Daoy (cell line): ENCODE data around the gene PPP2R5B. TPM values are rescaled to one million over a fixed set of nuclear protein-coding genes. Genes with fewer than 3 reads are reported as not detected.
"Not testable (repeated sequence)": the region's sequence is repeated elsewhere in the genome, so short reads cannot be mapped to it uniquely, and the experiment has no call there.

Experiments used
- DNase-seq: peaks from one replicate; pipeline ENCODE4 v3.0.0-alpha.2; 2015; ENCODE audit warnings: low read depth
- total RNA-seq: library from RNA; depleted of rRNA; stranded (reverse); fragments of >200 nt; shearing (Covaris generic); gene quantifications from 2 replicates; pipeline ENCODE4 v1.2.3, GENCODE V29; 2014; rRNA removed

The PPP2R5B gene
- total RNA-seq, 1 experiment from 2014 or later: 7.8 TPM

- no peak for DNase-seq
Observed at GRCh38 chr11:64976651-64977050, 52.2 kb downstream of the PPP2R5B start.

- not testable (repeated sequence) for DNase-seq
Observed at GRCh38 chr11:64983339-64983738, 58.9 kb downstream of the PPP2R5B start.

Other genes with a start within 250 kb of the PPP2R5B start
- gene NRXN2, start 201.5 kb upstream of the PPP2R5B start, total RNA-seq: 0.15 and 20.9 TPM in 2 replicates
- gene RASGRP2, start 180.5 kb upstream of the PPP2R5B start, total RNA-seq: not detected in 2 replicates
- not detected in 2 replicates for gene PYGM, start 164.7 kb upstream of the PPP2R5B start, total RNA-seq
- 99.7 and 151 TPM in 2 replicates for gene SF1, start 146.1 kb upstream of the PPP2R5B start, total RNA-seq
- gene MAP4K2, start 121.5 kb upstream of the PPP2R5B start, total RNA-seq: 6.7 and 10.4 TPM in 2 replicates
- gene MEN1, start 114.1 kb upstream of the PPP2R5B start, total RNA-seq: 14.0 and 15.0 TPM in 2 replicates
- gene CDC42BPG, start 80.0 kb upstream of the PPP2R5B start, total RNA-seq: 0.06 and 0.15 TPM in 2 replicates
- gene EHD1, start 46.1 kb upstream of the PPP2R5B start, total RNA-seq: 27.0 and 35.6 TPM in 2 replicates
- 8.2 and 11.1 TPM in 2 replicates for gene ATG2A, start 7.5 kb upstream of the PPP2R5B start, total RNA-seq
- gene GPHA2, start 11.2 kb downstream of the PPP2R5B start, total RNA-seq: not detected in 2 replicates
- not detected in 2 replicates for gene MAJIN, start 47.4 kb downstream of the PPP2R5B start, total RNA-seq
- gene BATF2, start 72.3 kb downstream of the PPP2R5B start, total RNA-seq: 0.51 TPM in 1 of 2 replicates, not detected in the other
- 83.4 and 194 TPM in 2 replicates for gene ARL2, start 89.5 kb downstream of the PPP2R5B start, total RNA-seq
- gene SNX15, start 102.8 kb downstream of the PPP2R5B start, total RNA-seq: 15.8 and 17.9 TPM in 2 replicates
- 10.8 and 17.0 TPM in 2 replicates for gene SAC3D1, start 116.5 kb downstream of the PPP2R5B start, total RNA-seq
- not detected in 2 replicates for gene NAALADL1, start 133.9 kb downstream of the PPP2R5B start, total RNA-seq
- 75.2 and 77.1 TPM in 2 replicates for gene CDCA5, start 159.4 kb downstream of the PPP2R5B start, total RNA-seq
- 36.6 and 52.9 TPM in 2 replicates for gene ZFPL1, start 159.5 kb downstream of the PPP2R5B start, total RNA-seq
- 333 and 361 TPM in 2 replicates for gene VPS51, start 171.5 kb downstream of the PPP2R5B start, total RNA-seq
- 3.2 and 4.0 TPM in 2 replicates for gene TM7SF2, start 187.2 kb downstream of the PPP2R5B start, total RNA-seq
- gene ZNHIT2, start 193.0 kb downstream of the PPP2R5B start, total RNA-seq: 18.2 and 36.9 TPM in 2 replicates
- 578 and 654 TPM in 2 replicates for gene FAU, start 197.4 kb downstream of the PPP2R5B start, total RNA-seq
- 63.2 and 68.2 TPM in 2 replicates for gene MRPL49, start 197.6 kb downstream of the PPP2R5B start, total RNA-seq
- 8.8 and 11.5 TPM in 2 replicates for gene SYVN1, start 209.8 kb downstream of the PPP2R5B start, total RNA-seq
- not detected in 2 replicates for gene SPDYC, start 245.5 kb downstream of the PPP2R5B start, total RNA-seq